WERI-Rb-1 (cell line): ENCODE measurements around the gene COL28A1.

ENCODE experiments used
- DNase-seq: peaks from one replicate; pipeline ENCODE4 v3.0.0-alpha.2; 2020
- H3K27ac ChIP-seq: fragments of 250-450 bp; sonication (Bioruptor Pico); 2 replicates; pipeline ENCODE4 v1.5.1; 2020; ENCODE audit warnings: mild to moderate bottlenecking, moderate library complexity
- H3K27me3 ChIP-seq: fragments of 250-450 bp; sonication (Bioruptor Pico); 2 replicates; pipeline ENCODE4 v1.5.1; 2021; ENCODE audit warnings: mild to moderate bottlenecking, low read depth, moderate library complexity; ENCODE audit not compliant: insufficient read depth, severe bottlenecking
- H3K36me3 ChIP-seq: fragments of 250-450 bp; sonication (Bioruptor Pico); 2 replicates; pipeline ENCODE4 v1.5.1; 2020; ENCODE audit warnings: mild to moderate bottlenecking, moderate library complexity
- H3K4me3 ChIP-seq: 2 replicates; pipeline ENCODE4 v1.5.1; 2011; ENCODE audit warnings: low read depth, mild to moderate bottlenecking, control low read depth, low read length
- H3K9me3 ChIP-seq: fragments of 250-450 bp; sonication (Bioruptor Pico); 2 replicates; pipeline ENCODE4 v1.5.1; 2021; ENCODE audit warnings: mild to moderate bottlenecking, moderate library complexity; ENCODE audit not compliant: severe bottlenecking
- TF ChIP-seq, protein P1 (sequence below): IDR thresholded peaks from 2 replicates; pipeline ENCODE4 v1.5.1; 2011; ENCODE audit warnings: low read depth, mild to moderate bottlenecking, control low read depth, inconsistent platforms, low read length

COL28A1 gene

DNA sequence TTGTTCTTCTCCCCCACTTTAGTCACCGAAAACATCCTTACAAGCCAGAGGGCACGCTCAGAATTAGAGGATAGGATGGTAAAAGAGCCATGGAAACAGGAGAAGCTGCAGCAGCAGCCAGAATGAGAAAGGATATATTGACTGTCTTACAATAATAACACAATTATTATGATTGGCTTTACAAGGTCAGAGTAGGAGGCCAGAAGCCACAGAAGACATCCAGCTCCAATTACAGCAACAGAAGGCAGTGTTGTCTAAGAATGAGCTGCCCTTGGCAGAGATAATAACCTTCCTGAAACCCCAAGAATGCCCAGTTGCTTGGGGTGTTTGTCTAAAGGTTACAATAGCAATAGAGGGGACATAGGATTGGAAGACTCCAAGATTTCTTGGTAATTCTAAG, 184.5 kb downstream of the COL28A1 start:
- no peaks in the 10 kb centered on the region for H3K27me3 ChIP-seq
- TF ChIP-seq, protein P1, sequence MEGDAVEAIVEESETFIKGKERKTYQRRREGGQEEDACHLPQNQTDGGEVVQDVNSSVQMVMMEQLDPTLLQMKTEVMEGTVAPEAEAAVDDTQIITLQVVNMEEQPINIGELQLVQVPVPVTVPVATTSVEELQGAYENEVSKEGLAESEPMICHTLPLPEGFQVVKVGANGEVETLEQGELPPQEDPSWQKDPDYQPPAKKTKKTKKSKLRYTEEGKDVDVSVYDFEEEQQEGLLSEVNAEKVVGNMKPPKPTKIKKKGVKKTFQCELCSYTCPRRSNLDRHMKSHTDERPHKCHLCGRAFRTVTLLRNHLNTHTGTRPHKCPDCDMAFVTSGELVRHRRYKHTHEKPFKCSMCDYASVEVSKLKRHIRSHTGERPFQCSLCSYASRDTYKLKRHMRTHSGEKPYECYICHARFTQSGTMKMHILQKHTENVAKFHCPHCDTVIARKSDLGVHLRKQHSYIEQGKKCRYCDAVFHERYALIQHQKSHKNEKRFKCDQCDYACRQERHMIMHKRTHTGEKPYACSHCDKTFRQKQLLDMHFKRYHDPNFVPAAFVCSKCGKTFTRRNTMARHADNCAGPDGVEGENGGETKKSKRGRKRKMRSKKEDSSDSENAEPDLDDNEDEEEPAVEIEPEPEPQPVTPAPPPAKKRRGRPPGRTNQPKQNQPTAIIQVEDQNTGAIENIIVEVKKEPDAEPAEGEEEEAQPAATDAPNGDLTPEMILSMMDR, result no peak
- no peak overlapping the region for H3K27ac ChIP-seq
- H3K9me3 ChIP-seq, result peaks cover 3% of the 10 kb centered on the region
- H3K4me3 ChIP-seq, result no peak overlapping the region
- DNase-seq, result no peak
- H3K36me3 ChIP-seq, result no peaks in the 10 kb centered on the region

DNA sequence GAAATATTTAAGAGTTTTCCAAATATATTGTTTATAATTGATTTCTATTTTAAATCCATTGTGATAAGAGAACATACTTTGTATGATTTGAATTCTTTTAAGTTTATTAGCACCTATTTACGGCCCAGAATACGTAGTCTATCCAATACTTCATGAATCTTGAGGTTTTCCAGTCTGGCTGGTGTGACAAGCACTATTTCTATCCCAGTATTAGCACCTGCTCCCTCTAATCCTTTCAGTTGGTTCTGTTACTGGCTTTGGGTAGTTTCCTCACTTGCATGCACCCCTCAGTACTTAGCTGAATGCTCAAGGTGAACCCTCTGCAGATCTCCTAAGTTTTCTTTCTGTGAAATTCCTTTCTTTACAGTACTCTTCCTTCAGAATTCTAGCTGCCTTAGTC, 186.5 kb downstream of the COL28A1 start:
- H3K36me3 ChIP-seq, result no peaks in the 10 kb centered on the region
- TF ChIP-seq, protein P1, result no peak
- no peak for DNase-seq
- H3K9me3 ChIP-seq, result peaks cover 3% of the 10 kb centered on the region
- H3K4me3 ChIP-seq, result no peak overlapping the region
- no peak overlapping the region for H3K27ac ChIP-seq
- no peaks in the 10 kb centered on the region for H3K27me3 ChIP-seq

DNA sequence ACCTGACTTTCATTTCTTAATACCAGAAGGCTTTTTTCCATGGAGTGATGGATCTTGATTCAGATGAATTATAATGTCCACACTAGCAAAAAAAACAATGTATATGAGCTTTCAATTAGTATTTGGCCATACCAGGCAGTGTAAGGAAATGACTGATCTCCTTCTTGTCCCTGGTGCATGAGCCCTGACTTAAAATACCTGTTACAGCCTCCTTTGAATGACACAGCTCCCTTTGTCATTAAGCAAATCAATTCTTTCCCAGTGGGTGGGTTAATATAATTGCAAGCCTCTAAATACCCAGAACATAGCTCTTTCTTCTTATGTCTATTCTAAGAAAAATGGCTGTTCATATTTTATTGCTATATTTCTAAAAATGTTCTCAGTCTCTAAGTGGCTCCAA, 188.6 kb downstream of the COL28A1 start:
- H3K27me3 ChIP-seq, result no peaks in the 10 kb centered on the region
- TF ChIP-seq, protein P1, result no peak
- no peak for DNase-seq

DNA sequence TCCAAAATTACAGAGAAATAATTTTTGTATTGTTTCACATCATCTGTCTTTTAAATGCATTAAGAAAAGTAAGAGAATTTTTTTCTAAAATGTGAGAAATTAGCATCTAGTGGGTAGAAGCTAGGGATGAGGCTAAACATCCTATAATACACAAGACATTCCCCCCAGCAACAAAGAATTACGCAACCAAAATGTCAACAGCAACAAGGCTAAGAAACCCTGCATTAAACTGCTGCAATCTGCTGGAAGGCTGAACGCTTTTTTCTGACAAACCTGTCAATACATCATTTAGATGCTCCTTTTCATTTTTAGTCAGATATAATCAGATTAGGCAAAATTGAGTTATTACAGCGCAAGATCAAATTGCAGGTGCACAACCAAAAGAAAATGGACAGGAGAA, 191.1 kb downstream of the COL28A1 start:
- H3K9me3 ChIP-seq, result no peaks in the 10 kb centered on the region
- no peaks in the 10 kb centered on the region for H3K36me3 ChIP-seq
- H3K27me3 ChIP-seq, result no peaks in the 10 kb centered on the region
- no peak for DNase-seq
- H3K27ac ChIP-seq, result no peak overlapping the region
- no peak overlapping the region for H3K4me3 ChIP-seq
- TF ChIP-seq, protein P1, result no peak

More for the DNA sequence above, 188.6 kb downstream of the COL28A1 start:
- Histone ChIP-seq H3K4me3 (no peak overlapping the region), H3K36me3 (no peaks in the 10 kb centered on the region), H3K9me3 (peaks cover 3% of the 10 kb centered on the region), H3K27ac (no peak overlapping the region)

DNA sequence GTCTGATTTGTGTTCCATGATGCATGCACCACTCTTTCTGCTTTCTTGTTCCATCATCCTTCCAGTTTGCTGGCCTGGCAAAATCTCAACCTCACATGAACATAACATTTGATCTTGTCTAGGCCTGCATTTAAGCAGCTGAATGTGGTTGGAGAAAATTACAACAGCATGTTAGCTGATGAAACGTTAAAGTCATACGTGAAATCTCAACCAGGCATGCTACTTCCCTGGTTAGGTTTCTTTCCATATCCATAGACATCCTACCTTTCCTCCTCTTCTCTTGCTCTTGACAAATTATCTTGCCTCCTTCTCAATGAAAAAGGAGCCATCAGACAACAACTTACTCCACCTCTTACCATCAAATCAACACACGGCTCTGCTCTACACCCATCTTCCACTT, 199.8 kb downstream of the COL28A1 start:
- Histone ChIP-seq H3K27ac (0 out of 2 replicates have a peak overlapping the region, but pooled peaks have one; percentile 9), H3K4me3 (no peak overlapping the region), H3K36me3 (no peaks in the 10 kb centered on the region), H3K27me3 (no peaks in the 10 kb centered on the region), H3K9me3 (no peaks in the 10 kb centered on the region)
- DNase-seq, result no peak
- TF ChIP-seq, protein P1, result no peak

DNA sequence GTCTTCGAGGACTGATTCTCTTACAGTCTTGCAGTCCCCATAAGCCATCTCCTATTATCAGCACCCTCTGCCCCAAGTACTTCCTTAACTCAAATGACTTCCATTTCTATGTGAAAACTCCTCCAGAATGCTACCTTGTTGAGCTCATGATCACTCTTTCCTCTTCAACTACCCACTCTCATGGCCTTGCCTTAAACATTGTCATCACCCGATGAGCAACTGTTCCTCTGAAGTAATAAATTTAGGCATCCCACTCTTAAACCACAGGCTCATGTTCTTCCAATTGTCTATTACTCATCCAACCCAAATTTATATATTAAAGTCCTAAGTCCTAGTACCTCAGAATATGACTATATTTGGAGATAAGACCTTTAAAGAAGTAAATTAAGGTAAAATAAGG, 200.5 kb downstream of the COL28A1 start:
- no peak overlapping the region for H3K4me3 ChIP-seq
- H3K27me3 ChIP-seq, result no peaks in the 10 kb centered on the region
- peak overlapping the region; percentile 8; the same call in 1 of the 2 replicates for H3K27ac ChIP-seq
- TF ChIP-seq, protein P1, result no peak
- H3K9me3 ChIP-seq, result no peaks in the 10 kb centered on the region
- H3K36me3 ChIP-seq, result no peaks in the 10 kb centered on the region
- no peak for DNase-seq
